ENCODE measurements around the gene TMEM220.

TMEM220 gene

DNA sequence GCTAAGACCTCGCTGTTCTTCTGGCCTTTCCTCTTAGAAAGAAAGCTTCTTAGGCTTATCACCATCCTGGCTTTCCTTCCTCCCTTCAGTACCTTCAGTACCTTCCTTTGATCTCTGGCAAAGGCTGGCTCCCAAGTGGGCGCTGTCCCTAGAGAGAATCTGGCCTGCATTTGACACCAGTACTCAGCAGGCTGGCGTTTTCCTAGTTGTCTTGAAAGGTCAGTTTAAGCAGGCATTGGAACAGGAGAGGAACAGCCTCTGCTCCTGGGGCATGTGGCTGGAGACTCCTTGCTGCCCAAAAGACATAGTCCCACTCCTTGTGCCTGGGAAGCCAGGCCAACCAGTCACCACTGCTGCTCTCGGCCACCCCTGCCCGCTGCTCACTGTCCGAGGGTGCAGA is 40.0 kb upstream of the TMEM220 start:
- Histone ChIP-seq H3K27me3 (replicated peaks; ENCODE audit: control insufficient read depth, insufficient read depth, low read length) (no peaks in the 10 kb centered on the region), H3K4me3 (ENCODE audit: low read length) (no peak overlapping the region), H3K4me1 (ENCODE audit: control insufficient read depth, insufficient read depth, low read length) (peaks cover 6% of the 10 kb centered on the region), H3K9ac (ENCODE audit: low read length) (no peak overlapping the region), H3K9me3 (ENCODE audit: control insufficient read depth, low read length) (peaks cover 5% of the 10 kb centered on the region), H3K36me3 (ENCODE audit: control insufficient read depth, insufficient read depth, low read length, severe bottlenecking) (no peaks in the 10 kb centered on the region)
- DNase-seq (ENCODE audit: low read depth), result no peak

DNA sequence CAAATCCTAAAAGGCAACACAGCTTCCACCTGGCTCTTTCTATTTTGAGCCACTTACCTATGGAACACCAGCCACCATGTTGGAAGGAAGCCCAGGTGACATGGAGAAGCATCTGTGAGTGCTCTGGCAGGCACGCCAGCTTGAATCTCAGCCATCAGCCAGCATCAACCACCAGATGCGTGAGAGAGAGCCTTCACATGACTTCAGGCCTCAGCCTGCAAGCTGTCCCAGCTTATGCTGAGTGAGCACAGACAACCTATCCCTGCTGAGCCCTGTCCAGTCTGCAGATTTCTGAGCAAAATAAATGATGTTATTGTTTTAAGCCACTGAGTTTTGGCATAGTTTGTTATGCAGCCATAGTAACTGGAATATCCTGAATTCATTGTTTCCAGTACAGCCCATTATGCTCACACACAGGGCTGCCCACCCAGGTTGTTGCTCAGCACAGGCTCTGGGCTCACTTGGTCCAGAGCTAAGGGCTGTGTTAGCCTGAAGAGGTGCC is 39.0 kb upstream of the TMEM220 start:
- no peak for DNase-seq (ENCODE audit: low read depth)
- H3K9ac ChIP-seq (ENCODE audit: low read length), result no peak overlapping the region
- H3K36me3 ChIP-seq (ENCODE audit: control insufficient read depth, insufficient read depth, low read length, severe bottlenecking), result no peaks in the 10 kb centered on the region
- peaks cover 5% of the 10 kb centered on the region for H3K9me3 ChIP-seq (ENCODE audit: control insufficient read depth, low read length)
- H3K27me3 ChIP-seq (replicated peaks; ENCODE audit: control insufficient read depth, insufficient read depth, low read length), result no peaks in the 10 kb centered on the region
- H3K4me1 ChIP-seq (ENCODE audit: control insufficient read depth, insufficient read depth, low read length), result peaks cover 9% of the 10 kb centered on the region
- H3K4me3 ChIP-seq (ENCODE audit: low read length), result no peak overlapping the region

GRCh38 chr17:10767232-10767631 is 37.4 kb upstream of the TMEM220 start:
- Histone ChIP-seq H3K36me3 (ENCODE audit: control insufficient read depth, insufficient read depth, low read length, severe bottlenecking) (no peaks in the 10 kb centered on the region), H3K4me3 (ENCODE audit: low read length) (no peak overlapping the region), H3K9ac (ENCODE audit: low read length) (no peak overlapping the region), H3K9me3 (ENCODE audit: control insufficient read depth, low read length) (peaks cover 2% of the 10 kb centered on the region), H3K4me1 (ENCODE audit: control insufficient read depth, insufficient read depth, low read length) (peaks cover 3% of the 10 kb centered on the region), H3K27me3 (replicated peaks; ENCODE audit: control insufficient read depth, insufficient read depth, low read length) (no peaks in the 10 kb centered on the region)
- no peak for DNase-seq (ENCODE audit: low read depth)

- Histone ChIP-seq H3K4me3 (ENCODE audit: low read length) (no peak overlapping the region), H3K27me3 (replicated peaks; ENCODE audit: control insufficient read depth, insufficient read depth, low read length) (no peaks in the 10 kb centered on the region), H3K4me1 (ENCODE audit: control insufficient read depth, insufficient read depth, low read length) (peaks cover 11% of the 10 kb centered on the region), H3K9ac (ENCODE audit: low read length) (no peak overlapping the region), H3K9me3 (ENCODE audit: control insufficient read depth, low read length) (no peaks in the 10 kb centered on the region), H3K36me3 (ENCODE audit: control insufficient read depth, insufficient read depth, low read length, severe bottlenecking) (no peaks in the 10 kb centered on the region)
- DNase-seq (ENCODE audit: low read depth), result no peak
Measured at GRCh38 chr17:10762037-10762436, 32.2 kb upstream of the TMEM220 start.

DNA sequence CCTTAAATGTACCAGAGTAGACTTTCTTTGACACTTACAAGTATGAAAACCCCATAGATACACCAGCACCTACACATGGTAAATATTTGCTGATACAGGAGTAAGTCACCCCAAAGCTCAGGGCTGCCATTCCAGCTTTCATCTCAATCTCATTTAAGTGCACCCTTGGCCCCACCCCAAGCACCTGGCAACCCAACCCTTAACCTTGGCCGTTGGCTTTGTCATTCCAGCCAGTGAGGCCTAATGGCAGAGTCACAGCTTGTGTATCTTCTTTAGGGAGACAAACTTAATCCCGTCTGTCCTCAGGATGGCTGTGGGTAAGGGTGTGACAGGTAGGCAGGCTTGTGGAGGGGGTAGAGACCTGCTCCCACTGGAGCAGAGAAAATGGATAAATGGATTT is 31.5 kb upstream of the TMEM220 start:
- Histone ChIP-seq H3K36me3 (ENCODE audit: control insufficient read depth, insufficient read depth, low read length, severe bottlenecking) (no peaks in the 10 kb centered on the region), H3K27me3 (replicated peaks; ENCODE audit: control insufficient read depth, insufficient read depth, low read length) (no peaks in the 10 kb centered on the region), H3K9me3 (ENCODE audit: control insufficient read depth, low read length) (no peaks in the 10 kb centered on the region), H3K4me1 (ENCODE audit: control insufficient read depth, insufficient read depth, low read length) (peaks cover 11% of the 10 kb centered on the region), H3K9ac (ENCODE audit: low read length) (no peak overlapping the region), H3K4me3 (ENCODE audit: low read length) (no peak overlapping the region)
- no peak for DNase-seq (ENCODE audit: low read depth)

GRCh38 chr17:10758062-10758461 is 28.2 kb upstream of the TMEM220 start:
- DNase-seq (ENCODE audit: low read depth), result no peak
- Histone ChIP-seq H3K4me1 (ENCODE audit: control insufficient read depth, insufficient read depth, low read length) (peaks cover 8% of the 10 kb centered on the region), H3K9me3 (ENCODE audit: control insufficient read depth, low read length) (no peaks in the 10 kb centered on the region), H3K4me3 (ENCODE audit: low read length) (no peak overlapping the region), H3K27me3 (replicated peaks; ENCODE audit: control insufficient read depth, insufficient read depth, low read length) (peaks cover 13% of the 10 kb centered on the region), H3K36me3 (ENCODE audit: control insufficient read depth, insufficient read depth, low read length, severe bottlenecking) (no peaks in the 10 kb centered on the region), H3K9ac (ENCODE audit: low read length) (no peak overlapping the region)

DNA sequence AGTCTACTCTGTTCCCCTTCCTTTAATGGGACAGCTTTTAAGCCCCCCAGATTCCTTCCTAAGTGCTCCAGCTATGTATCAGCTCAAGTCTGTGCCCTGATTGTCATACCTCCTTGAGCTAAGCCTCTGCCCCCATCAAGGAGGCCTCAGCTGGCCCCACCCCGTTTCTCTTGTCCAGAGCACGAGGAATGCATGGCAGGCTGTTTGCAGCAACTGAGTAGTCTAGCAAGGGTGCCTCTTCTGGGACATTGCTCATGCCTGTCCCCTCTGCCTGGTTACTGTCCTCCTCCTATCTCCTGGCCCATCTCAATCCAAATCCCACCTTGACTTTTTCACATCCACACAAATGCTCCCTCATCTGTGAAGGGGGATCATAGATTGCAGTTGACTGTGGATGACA is 27.8 kb upstream of the TMEM220 start:
- Histone ChIP-seq H3K9ac (ENCODE audit: low read length) (no peak overlapping the region), H3K27me3 (replicated peaks; ENCODE audit: control insufficient read depth, insufficient read depth, low read length) (peaks cover 13% of the 10 kb centered on the region), H3K9me3 (ENCODE audit: control insufficient read depth, low read length) (no peaks in the 10 kb centered on the region), H3K36me3 (ENCODE audit: control insufficient read depth, insufficient read depth, low read length, severe bottlenecking) (no peaks in the 10 kb centered on the region), H3K4me1 (ENCODE audit: control insufficient read depth, insufficient read depth, low read length) (peaks cover 8% of the 10 kb centered on the region), H3K4me3 (ENCODE audit: low read length) (no peak overlapping the region)
- DNase-seq (ENCODE audit: low read depth), result no peak

DNA sequence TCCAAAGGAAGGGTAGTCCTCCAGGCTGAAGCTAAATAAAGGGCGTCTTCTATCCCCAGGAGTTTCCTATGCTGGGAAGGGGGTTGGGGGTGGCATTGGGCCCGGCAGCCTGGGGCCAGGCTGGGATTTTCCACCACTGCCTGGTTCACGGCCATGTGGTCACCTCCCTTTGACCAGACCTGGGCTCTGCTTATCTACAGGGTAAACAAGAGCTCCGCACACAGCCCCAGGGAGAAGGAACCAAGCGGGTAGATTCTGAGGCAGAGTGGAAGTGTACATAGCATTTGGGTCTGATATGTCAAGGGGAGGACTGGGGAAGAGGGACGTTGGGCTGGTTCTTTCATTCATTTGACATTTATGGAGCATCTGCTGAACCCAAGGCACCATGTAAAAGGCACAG is 27.2 kb upstream of the TMEM220 start:
- H3K4me3 ChIP-seq (ENCODE audit: low read length), result no peak overlapping the region
- H3K36me3 ChIP-seq (ENCODE audit: control insufficient read depth, insufficient read depth, low read length, severe bottlenecking), result no peaks in the 10 kb centered on the region
- no peaks in the 10 kb centered on the region for H3K9me3 ChIP-seq (ENCODE audit: control insufficient read depth, low read length)
- peaks cover 8% of the 10 kb centered on the region for H3K4me1 ChIP-seq (ENCODE audit: control insufficient read depth, insufficient read depth, low read length)
- DNase-seq (ENCODE audit: low read depth), result no peak
- peaks cover 13% of the 10 kb centered on the region for H3K27me3 ChIP-seq (replicated peaks; ENCODE audit: control insufficient read depth, insufficient read depth, low read length)
- no peak overlapping the region for H3K9ac ChIP-seq (ENCODE audit: low read length)

GRCh38 chr17:10756619-10757018 is 26.8 kb upstream of the TMEM220 start:
- Histone ChIP-seq H3K4me1 (ENCODE audit: control insufficient read depth, insufficient read depth, low read length) (peaks cover 7% of the 10 kb centered on the region), H3K27me3 (replicated peaks; ENCODE audit: control insufficient read depth, insufficient read depth, low read length) (peaks cover 13% of the 10 kb centered on the region), H3K36me3 (ENCODE audit: control insufficient read depth, insufficient read depth, low read length, severe bottlenecking) (no peaks in the 10 kb centered on the region), H3K9me3 (ENCODE audit: control insufficient read depth, low read length) (no peaks in the 10 kb centered on the region), H3K4me3 (ENCODE audit: low read length) (no peak overlapping the region), H3K9ac (ENCODE audit: low read length) (no peak overlapping the region)
- no peak for DNase-seq (ENCODE audit: low read depth)

DNA sequence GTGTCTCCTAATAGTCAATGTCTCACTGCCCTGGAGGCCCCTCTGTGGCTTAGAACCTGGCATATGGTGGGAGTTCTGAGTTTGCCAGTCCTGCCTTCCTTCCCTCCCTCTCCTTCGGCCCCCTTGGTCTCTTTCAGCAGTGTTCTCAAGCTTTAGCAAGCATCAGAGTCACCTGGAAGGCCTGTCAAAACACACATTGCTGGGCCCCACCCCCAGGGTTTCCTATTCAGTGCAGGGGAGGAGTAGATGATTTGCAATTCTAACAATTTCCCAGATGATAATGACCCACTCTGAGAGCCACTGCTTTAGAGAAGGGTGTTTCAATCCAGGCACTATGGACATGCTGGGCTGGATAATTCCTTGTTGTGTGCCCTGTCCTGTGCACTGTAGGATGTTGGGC is 26.4 kb upstream of the TMEM220 start:
- no peak for DNase-seq (ENCODE audit: low read depth)
- no peak overlapping the region for H3K9ac ChIP-seq (ENCODE audit: low read length)
- peaks cover 2% of the 10 kb centered on the region for H3K4me1 ChIP-seq (ENCODE audit: control insufficient read depth, insufficient read depth, low read length)
- no peaks in the 10 kb centered on the region for H3K9me3 ChIP-seq (ENCODE audit: control insufficient read depth, low read length)
- H3K27me3 ChIP-seq (replicated peaks; ENCODE audit: control insufficient read depth, insufficient read depth, low read length), result peaks cover 13% of the 10 kb centered on the region
- no peaks in the 10 kb centered on the region for H3K36me3 ChIP-seq (ENCODE audit: control insufficient read depth, insufficient read depth, low read length, severe bottlenecking)
- no peak overlapping the region for H3K4me3 ChIP-seq (ENCODE audit: low read length)

GRCh38 chr17:10755592-10756127 is 25.8 kb upstream of the TMEM220 start:
- H3K36me3 ChIP-seq (ENCODE audit: control insufficient read depth, insufficient read depth, low read length, severe bottlenecking), result no peaks in the 10 kb centered on the region
- H3K4me1 ChIP-seq (ENCODE audit: control insufficient read depth, insufficient read depth, low read length), result no peaks in the 10 kb centered on the region
- no peaks in the 10 kb centered on the region for H3K9me3 ChIP-seq (ENCODE audit: control insufficient read depth, low read length)
- no peak overlapping the region for H3K9ac ChIP-seq (ENCODE audit: low read length)
- no peak for DNase-seq (ENCODE audit: low read depth)
- H3K4me3 ChIP-seq (ENCODE audit: low read length), result no peak overlapping the region
- H3K27me3 ChIP-seq (replicated peaks; ENCODE audit: control insufficient read depth, insufficient read depth, low read length), result peaks cover 13% of the 10 kb centered on the region
